ENCODE measurements around the gene NPY4R.
"Not testable (repeated sequence)": the region's sequence is repeated elsewhere in the genome, so short reads cannot be mapped to it uniquely, and the experiment has no call there.

The NPY4R gene, protein sequence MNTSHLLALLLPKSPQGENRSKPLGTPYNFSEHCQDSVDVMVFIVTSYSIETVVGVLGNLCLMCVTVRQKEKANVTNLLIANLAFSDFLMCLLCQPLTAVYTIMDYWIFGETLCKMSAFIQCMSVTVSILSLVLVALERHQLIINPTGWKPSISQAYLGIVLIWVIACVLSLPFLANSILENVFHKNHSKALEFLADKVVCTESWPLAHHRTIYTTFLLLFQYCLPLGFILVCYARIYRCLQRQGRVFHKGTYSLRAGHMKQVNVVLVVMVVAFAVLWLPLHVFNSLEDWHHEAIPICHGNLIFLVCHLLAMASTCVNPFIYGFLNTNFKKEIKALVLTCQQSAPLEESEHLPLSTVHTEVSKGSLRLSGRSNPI

GRCh38 chr10:46465765-46466164 is at the start of gene NPY4R:
TSS of gene NPY4R (minus strand) at chr10:46465958. CDS start at chr10:46462635, 3,323 bp downstream.
- H3K27ac ChIP-seq (ENCODE audit: low read depth in 2 of 2, low read length in 2 of 2); H3K4me3 ChIP-seq (ENCODE audit: low read length in 2 of 2); H3K9me3 ChIP-seq (ENCODE audit: control insufficient read depth in 2 of 2, low read length in 2 of 2); H3K36me3 ChIP-seq (ENCODE audit: control insufficient read depth in 2 of 2, insufficient read depth in 2 of 2, low read length in 2 of 2); H3K9ac ChIP-seq (ENCODE audit: low read depth in 1 of 2, low read length in 2 of 2); H3K4me1 ChIP-seq (ENCODE audit: control insufficient read depth in 2 of 2, insufficient read depth in 2 of 2, low read length in 2 of 2); H3K27me3 ChIP-seq (ENCODE audit: control insufficient read depth in 2 of 2, insufficient read depth in 2 of 2, low read length in 2 of 2): not testable (repeated sequence)

GRCh38 chr10:46515366-46515765 is 49.6 kb upstream of the NPY4R start:
- Histone ChIP-seq H3K4me1 (ENCODE audit: control insufficient read depth in 2 of 2, insufficient read depth in 2 of 2, low read length in 2 of 2) (no peaks in the 10 kb centered on the region), H3K36me3 (ENCODE audit: control insufficient read depth in 2 of 2, insufficient read depth in 2 of 2, low read length in 2 of 2) (no peaks in the 10 kb centered on the region), H3K27ac (ENCODE audit: low read depth in 2 of 2, low read length in 2 of 2) (no peak overlapping the region), H3K27me3 (ENCODE audit: control insufficient read depth in 2 of 2, insufficient read depth in 2 of 2, low read length in 2 of 2) (no peaks in the 10 kb centered on the region), H3K9ac (ENCODE audit: low read depth in 1 of 2, low read length in 2 of 2) (no peak overlapping the region), H3K4me3 (ENCODE audit: low read length in 2 of 2) (no peak overlapping the region), H3K9me3 (ENCODE audit: control insufficient read depth in 2 of 2, low read length in 2 of 2) (no peaks in the 10 kb centered on the region)

DNA sequence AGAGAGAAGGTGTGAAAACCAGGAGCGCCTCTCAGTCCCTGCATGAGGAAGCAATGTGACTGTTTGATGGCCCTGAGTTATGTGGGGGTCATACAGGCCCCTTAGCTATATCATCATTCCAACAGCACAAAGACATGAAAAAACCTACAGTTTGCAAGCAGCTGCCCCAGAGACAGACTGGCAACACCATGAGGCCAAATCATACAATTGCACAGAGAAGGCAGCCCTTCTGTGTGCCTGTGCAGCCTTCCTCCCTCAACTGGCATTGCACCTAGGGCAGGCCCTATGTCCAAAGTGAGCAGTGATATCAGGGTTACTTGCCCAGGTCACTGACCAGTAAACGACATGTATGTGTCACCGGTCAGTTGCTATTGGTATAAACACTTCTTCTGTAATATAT is 49.1 kb upstream of the NPY4R start:
- no peaks in the 10 kb centered on the region for H3K9me3 ChIP-seq (ENCODE audit: control insufficient read depth in 2 of 2, low read length in 2 of 2)
- H3K4me1 ChIP-seq (ENCODE audit: control insufficient read depth in 2 of 2, insufficient read depth in 2 of 2, low read length in 2 of 2), result no peaks in the 10 kb centered on the region
- no peaks in the 10 kb centered on the region for H3K36me3 ChIP-seq (ENCODE audit: control insufficient read depth in 2 of 2, insufficient read depth in 2 of 2, low read length in 2 of 2)
- no peak overlapping the region for H3K4me3 ChIP-seq (ENCODE audit: low read length in 2 of 2)
- H3K9ac ChIP-seq (ENCODE audit: low read depth in 1 of 2, low read length in 2 of 2), result no peak overlapping the region
- H3K27me3 ChIP-seq (ENCODE audit: control insufficient read depth in 2 of 2, insufficient read depth in 2 of 2, low read length in 2 of 2), result no peaks in the 10 kb centered on the region
- no peak overlapping the region for H3K27ac ChIP-seq (ENCODE audit: low read depth in 2 of 2, low read length in 2 of 2)

DNA sequence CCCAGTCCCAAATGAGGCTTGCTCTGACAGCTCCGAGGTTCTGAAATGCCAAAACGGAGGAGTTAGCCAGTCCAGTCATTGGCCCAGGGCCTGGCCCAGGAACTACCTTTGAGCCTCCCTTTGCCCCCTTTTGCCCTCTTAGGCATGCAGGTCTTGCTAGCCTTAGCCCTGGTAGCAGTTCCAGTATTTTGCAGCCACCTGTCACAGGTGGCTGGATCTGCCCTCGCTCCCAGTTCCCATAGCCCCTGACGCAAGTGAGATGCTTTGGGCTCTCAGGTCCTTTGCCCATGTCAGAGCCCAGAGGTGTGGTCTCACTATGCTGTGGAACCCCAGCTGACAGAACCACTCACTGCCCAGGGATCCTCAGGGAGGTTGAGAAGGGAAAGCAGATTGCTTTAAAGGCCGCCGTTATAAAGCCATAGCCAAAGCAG is 48.7 kb upstream of the NPY4R start:
- no peak overlapping the region for H3K9ac ChIP-seq (ENCODE audit: low read depth in 1 of 2, low read length in 2 of 2)
- no peaks in the 10 kb centered on the region for H3K9me3 ChIP-seq (ENCODE audit: control insufficient read depth in 2 of 2, low read length in 2 of 2)
- no peaks in the 10 kb centered on the region for H3K4me1 ChIP-seq (ENCODE audit: control insufficient read depth in 2 of 2, insufficient read depth in 2 of 2, low read length in 2 of 2)
- no peak overlapping the region for H3K4me3 ChIP-seq (ENCODE audit: low read length in 2 of 2)
- no peaks in the 10 kb centered on the region for H3K27me3 ChIP-seq (ENCODE audit: control insufficient read depth in 2 of 2, insufficient read depth in 2 of 2, low read length in 2 of 2)
- no peak overlapping the region for H3K27ac ChIP-seq (ENCODE audit: low read depth in 2 of 2, low read length in 2 of 2)
- no peaks in the 10 kb centered on the region for H3K36me3 ChIP-seq (ENCODE audit: control insufficient read depth in 2 of 2, insufficient read depth in 2 of 2, low read length in 2 of 2)

- H3K9me3 ChIP-seq (ENCODE audit: control insufficient read depth in 2 of 2, low read length in 2 of 2); H3K27me3 ChIP-seq (ENCODE audit: control insufficient read depth in 2 of 2, insufficient read depth in 2 of 2, low read length in 2 of 2); H3K4me3 ChIP-seq (ENCODE audit: low read length in 2 of 2); H3K36me3 ChIP-seq (ENCODE audit: control insufficient read depth in 2 of 2, insufficient read depth in 2 of 2, low read length in 2 of 2); H3K9ac ChIP-seq (ENCODE audit: low read depth in 1 of 2, low read length in 2 of 2); H3K27ac ChIP-seq (ENCODE audit: low read depth in 2 of 2, low read length in 2 of 2); H3K4me1 ChIP-seq (ENCODE audit: control insufficient read depth in 2 of 2, insufficient read depth in 2 of 2, low read length in 2 of 2): not testable (repeated sequence)
Measured at GRCh38 chr10:46513333-46513732, 47.6 kb upstream of the NPY4R start.

DNA sequence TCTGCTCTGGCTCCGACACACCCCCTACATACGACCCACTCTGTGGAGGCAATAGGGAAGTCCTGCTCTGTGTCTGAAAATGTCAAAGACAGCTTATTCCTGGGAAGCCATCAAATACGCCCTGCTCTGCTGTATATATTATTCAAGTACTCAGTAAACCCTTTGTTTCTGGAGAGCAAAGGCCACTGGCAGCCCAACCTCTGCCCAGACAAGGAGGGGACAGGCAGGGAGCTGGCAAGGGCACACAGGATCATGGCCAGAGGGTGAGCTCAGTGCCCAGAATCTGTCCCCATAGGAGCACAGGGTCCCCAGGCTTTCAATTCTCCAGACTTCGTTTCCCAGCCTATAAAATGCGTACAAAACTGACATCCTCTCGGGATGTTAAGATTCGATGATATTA is 47.0 kb upstream of the NPY4R start:
- not testable (repeated sequence) for H3K36me3 ChIP-seq (ENCODE audit: control insufficient read depth in 2 of 2, insufficient read depth in 2 of 2, low read length in 2 of 2); H3K9ac ChIP-seq (ENCODE audit: low read depth in 1 of 2, low read length in 2 of 2); H3K4me1 ChIP-seq (ENCODE audit: control insufficient read depth in 2 of 2, insufficient read depth in 2 of 2, low read length in 2 of 2); H3K9me3 ChIP-seq (ENCODE audit: control insufficient read depth in 2 of 2, low read length in 2 of 2); H3K27ac ChIP-seq (ENCODE audit: low read depth in 2 of 2, low read length in 2 of 2); H3K4me3 ChIP-seq (ENCODE audit: low read length in 2 of 2); H3K27me3 ChIP-seq (ENCODE audit: control insufficient read depth in 2 of 2, insufficient read depth in 2 of 2, low read length in 2 of 2)

DNA sequence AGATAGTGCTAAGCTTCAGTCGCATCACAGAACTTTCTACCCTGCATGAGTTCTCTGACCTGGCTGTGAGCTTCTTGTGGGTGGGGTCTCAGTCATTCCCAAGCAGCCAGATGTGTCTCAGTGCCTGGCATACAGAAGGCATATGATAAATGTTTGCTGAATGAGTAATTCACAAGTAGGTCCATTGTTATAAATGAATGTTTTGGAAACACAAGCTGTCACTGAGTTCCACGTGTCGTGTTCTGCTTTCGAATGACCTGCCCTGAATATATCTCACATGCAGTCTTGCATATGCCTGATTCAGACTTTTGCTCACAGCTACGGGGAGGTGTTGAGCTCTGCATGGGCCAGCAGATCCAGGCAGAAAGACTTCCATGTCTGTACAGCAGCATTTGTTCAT is 46.2 kb upstream of the NPY4R start:
- H3K27ac ChIP-seq (ENCODE audit: low read depth in 2 of 2, low read length in 2 of 2); H3K4me3 ChIP-seq (ENCODE audit: low read length in 2 of 2); H3K4me1 ChIP-seq (ENCODE audit: control insufficient read depth in 2 of 2, insufficient read depth in 2 of 2, low read length in 2 of 2); H3K9me3 ChIP-seq (ENCODE audit: control insufficient read depth in 2 of 2, low read length in 2 of 2); H3K9ac ChIP-seq (ENCODE audit: low read depth in 1 of 2, low read length in 2 of 2); H3K36me3 ChIP-seq (ENCODE audit: control insufficient read depth in 2 of 2, insufficient read depth in 2 of 2, low read length in 2 of 2); H3K27me3 ChIP-seq (ENCODE audit: control insufficient read depth in 2 of 2, insufficient read depth in 2 of 2, low read length in 2 of 2): not testable (repeated sequence)

DNA sequence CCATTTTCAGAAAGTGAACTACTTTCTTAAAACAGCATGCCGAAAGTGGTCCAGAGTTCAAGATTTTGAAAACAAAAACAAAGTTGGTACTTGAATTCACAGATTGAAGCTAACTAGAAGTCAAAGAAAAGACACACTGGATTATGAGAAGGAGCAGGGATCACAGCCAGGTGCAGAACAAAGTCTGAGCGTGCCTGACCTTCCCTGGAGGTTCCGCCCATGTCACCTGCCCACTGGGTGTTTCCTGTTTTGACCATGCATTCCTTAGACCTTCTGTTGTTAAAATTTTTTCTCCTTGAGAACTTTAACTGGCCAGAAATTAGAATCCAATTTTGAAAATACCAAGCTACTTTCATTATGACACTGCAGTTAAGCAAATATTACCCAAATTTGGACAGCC is 34.2 kb upstream of the NPY4R start:
- H3K9ac ChIP-seq (ENCODE audit: low read depth in 1 of 2, low read length in 2 of 2); H3K4me3 ChIP-seq (ENCODE audit: low read length in 2 of 2); H3K27me3 ChIP-seq (ENCODE audit: control insufficient read depth in 2 of 2, insufficient read depth in 2 of 2, low read length in 2 of 2); H3K27ac ChIP-seq (ENCODE audit: low read depth in 2 of 2, low read length in 2 of 2); H3K36me3 ChIP-seq (ENCODE audit: control insufficient read depth in 2 of 2, insufficient read depth in 2 of 2, low read length in 2 of 2); H3K4me1 ChIP-seq (ENCODE audit: control insufficient read depth in 2 of 2, insufficient read depth in 2 of 2, low read length in 2 of 2); H3K9me3 ChIP-seq (ENCODE audit: control insufficient read depth in 2 of 2, low read length in 2 of 2): not testable (repeated sequence)

DNA sequence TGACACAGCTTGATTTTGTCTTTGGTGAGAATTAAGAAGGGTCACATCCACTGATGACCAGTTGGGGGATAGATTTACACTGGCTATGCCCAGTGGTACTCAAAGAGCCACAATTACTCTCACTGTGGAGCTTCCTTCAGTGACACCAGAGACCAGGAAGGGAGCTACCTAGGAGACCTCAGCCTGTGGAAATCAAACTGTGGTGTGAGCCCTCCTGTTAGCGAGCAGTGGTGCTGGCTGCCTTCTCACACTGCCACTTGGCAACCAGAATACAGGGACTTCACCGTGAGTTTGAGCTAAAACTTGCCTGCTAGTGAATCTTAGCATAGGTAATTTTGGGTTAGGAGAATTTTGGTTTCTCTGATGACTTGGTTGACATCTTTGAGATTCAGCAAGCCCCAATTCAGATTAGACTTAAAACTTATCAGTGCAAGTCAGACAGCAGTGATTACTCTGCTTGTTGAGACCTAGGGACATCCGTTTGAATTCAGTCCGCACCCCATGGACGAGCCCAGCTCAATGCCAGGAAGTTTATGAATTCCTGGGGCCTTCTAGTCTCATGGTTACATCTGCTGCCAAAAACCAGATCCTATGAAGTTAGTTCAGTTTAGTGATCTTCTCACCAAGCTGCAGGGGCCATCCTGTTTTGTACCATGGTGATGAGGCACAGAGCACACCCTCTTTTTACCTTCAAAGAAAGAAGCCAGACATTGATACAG is 33.4 kb upstream of the NPY4R start:
- not testable (repeated sequence) for H3K9me3 ChIP-seq (ENCODE audit: control insufficient read depth in 2 of 2, low read length in 2 of 2); H3K4me1 ChIP-seq (ENCODE audit: control insufficient read depth in 2 of 2, insufficient read depth in 2 of 2, low read length in 2 of 2); H3K4me3 ChIP-seq (ENCODE audit: low read length in 2 of 2); H3K9ac ChIP-seq (ENCODE audit: low read depth in 1 of 2, low read length in 2 of 2); H3K27me3 ChIP-seq (ENCODE audit: control insufficient read depth in 2 of 2, insufficient read depth in 2 of 2, low read length in 2 of 2); H3K27ac ChIP-seq (ENCODE audit: low read depth in 2 of 2, low read length in 2 of 2); H3K36me3 ChIP-seq (ENCODE audit: control insufficient read depth in 2 of 2, insufficient read depth in 2 of 2, low read length in 2 of 2)

GRCh38 chr10:46497878-46498277 is 32.1 kb upstream of the NPY4R start:
- H3K27me3 ChIP-seq (ENCODE audit: control insufficient read depth in 2 of 2, insufficient read depth in 2 of 2, low read length in 2 of 2); H3K36me3 ChIP-seq (ENCODE audit: control insufficient read depth in 2 of 2, insufficient read depth in 2 of 2, low read length in 2 of 2); H3K4me1 ChIP-seq (ENCODE audit: control insufficient read depth in 2 of 2, insufficient read depth in 2 of 2, low read length in 2 of 2); H3K9ac ChIP-seq (ENCODE audit: low read depth in 1 of 2, low read length in 2 of 2); H3K27ac ChIP-seq (ENCODE audit: low read depth in 2 of 2, low read length in 2 of 2); H3K4me3 ChIP-seq (ENCODE audit: low read length in 2 of 2); H3K9me3 ChIP-seq (ENCODE audit: control insufficient read depth in 2 of 2, low read length in 2 of 2): not testable (repeated sequence)

All from mucosa of rectum (tissue), 2 donors.